Activated naive CD4-positive, alpha-beta T cell treated with anti-CD3 and anti-CD28 coated beads, Interleukin-2, amount 50 U/mL, for 16 hours (primary cell): ENCODE data around the gene ZKSCAN8.

Source experiments
- DNase-seq: peaks from one replicate; pipeline ENCODE4 v3.0.0-alpha.2; 2020

ZKSCAN8 gene

GRCh38 chr6:28140616-28141015 is 1.1 kb upstream of the ZKSCAN8 start:
- no peak for DNase-seq

- no peak for DNase-seq
Measured at GRCh38 chr6:28142446-28142845, 763 bp downstream of the ZKSCAN8 start.

GRCh38 chr6:28145231-28145630 is 3.5 kb downstream of the ZKSCAN8 start:
- DNase-seq, result no peak

GRCh38 chr6:28152531-28152930 is 10.8 kb downstream of the ZKSCAN8 start:
- DNase-seq, result no peak

- DNase-seq, result no peak
Measured at GRCh38 chr6:28153546-28153945, 11.9 kb downstream of the ZKSCAN8 start.

- DNase-seq, result no peak
Measured at GRCh38 chr6:28154357-28154756, 12.7 kb downstream of the ZKSCAN8 start.

GRCh38 chr6:28158318-28158717 is 16.6 kb downstream of the ZKSCAN8 start:
- DNase-seq, result no peak

GRCh38 chr6:28159029-28159607 is 17.4 kb downstream of the ZKSCAN8 start:
- no peak for DNase-seq

GRCh38 chr6:28160233-28160632 is 18.6 kb downstream of the ZKSCAN8 start:
- no peak for DNase-seq

- DNase-seq, result peak; percentile 86
Measured at GRCh38 chr6:28161410-28162079, 19.9 kb downstream of the ZKSCAN8 start.

- no peak for DNase-seq
Measured at GRCh38 chr6:28165563-28165962, 23.9 kb downstream of the ZKSCAN8 start.

GRCh38 chr6:28167068-28167467 is 25.4 kb downstream of the ZKSCAN8 start:
- no peak for DNase-seq

GRCh38 chr6:28167926-28168325 is 26.2 kb downstream of the ZKSCAN8 start:
- DNase-seq, result no peak

GRCh38 chr6:28171271-28171670 is 29.6 kb downstream of the ZKSCAN8 start:
- DNase-seq, result no peak

- no peak for DNase-seq
Measured at GRCh38 chr6:28172006-28172405, 30.3 kb downstream of the ZKSCAN8 start.

- no peak for DNase-seq
Measured at GRCh38 chr6:28176373-28176772, 34.7 kb downstream of the ZKSCAN8 start.

GRCh38 chr6:28182255-28182654 is 40.6 kb downstream of the ZKSCAN8 start:
- DNase-seq, result no peak

GRCh38 chr6:28188111-28188979 is 46.7 kb downstream of the ZKSCAN8 start:
- no peak for DNase-seq

GRCh38 chr6:28200020-28200419 is 58.3 kb downstream of the ZKSCAN8 start:
- no peak for DNase-seq

GRCh38 chr6:28203201-28203600 is 61.5 kb downstream of the ZKSCAN8 start:
- DNase-seq, result no peak

- DNase-seq, result no peak
Measured at GRCh38 chr6:28205879-28206278, 64.2 kb downstream of the ZKSCAN8 start.

GRCh38 chr6:28206527-28206926 is 64.8 kb downstream of the ZKSCAN8 start:
- no peak for DNase-seq

- DNase-seq, result no peak
Measured at GRCh38 chr6:28206928-28207509, 65.3 kb downstream of the ZKSCAN8 start.
